ENCODE results near the gene CALCOCO1. TPM values are rescaled to one million over a fixed set of nuclear protein-coding genes. Genes with fewer than 3 reads are reported as not detected.

Gene CALCOCO1
- total and polyA plus RNA-seq, 8 donors, result 60.3 to 441 (median 148) TPM

DNA sequence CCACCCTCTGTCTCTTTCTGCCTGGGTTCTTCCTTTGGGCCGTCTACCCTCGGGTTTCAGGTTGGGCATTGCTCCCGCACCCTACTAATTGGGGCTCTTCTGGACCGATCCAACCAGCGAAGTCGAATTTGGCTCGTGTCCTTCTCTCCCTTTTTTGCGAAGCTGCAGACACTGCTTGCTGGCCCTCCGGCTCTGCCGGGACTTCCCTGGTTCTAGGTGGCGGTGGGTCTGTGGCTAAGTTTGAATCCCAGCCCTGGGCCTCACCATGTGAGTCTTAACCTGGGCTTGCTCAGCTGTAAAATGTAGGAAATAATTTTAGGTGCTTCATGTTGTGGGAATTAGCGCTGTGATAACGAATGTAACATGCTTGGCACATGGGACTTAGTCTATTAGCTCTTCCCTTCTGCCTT, 24.9 kb upstream of the CALCOCO1 start:
- no peak for DNase-seq
- peaks cover 18 to 66% (median 46%) of the 10 kb centered on the region in 4 donors for H3K4me1 ChIP-seq
- H3K36me3 ChIP-seq, result no peaks in the 10 kb centered on the region
- H3K4me3 ChIP-seq, result peak overlapping the region; percentile 51 to 63 (median 57)
- peak overlapping the region in 1 of 5 donors; percentile 72 for H3K27ac ChIP-seq
- intact Hi-C loops (cut with DNase I; ENCODE audit: low total_unique reads), result no loop called here
- no peaks in the 10 kb centered on the region for H3K9me3 ChIP-seq
- TF ChIP-seq EP300 (IDR thresholded peaks at IDR 0.05), result no peak
- TF ChIP-seq POLR2A (IDR thresholded peaks at IDR 0.05), result no peak
- TF ChIP-seq, protein P1, sequence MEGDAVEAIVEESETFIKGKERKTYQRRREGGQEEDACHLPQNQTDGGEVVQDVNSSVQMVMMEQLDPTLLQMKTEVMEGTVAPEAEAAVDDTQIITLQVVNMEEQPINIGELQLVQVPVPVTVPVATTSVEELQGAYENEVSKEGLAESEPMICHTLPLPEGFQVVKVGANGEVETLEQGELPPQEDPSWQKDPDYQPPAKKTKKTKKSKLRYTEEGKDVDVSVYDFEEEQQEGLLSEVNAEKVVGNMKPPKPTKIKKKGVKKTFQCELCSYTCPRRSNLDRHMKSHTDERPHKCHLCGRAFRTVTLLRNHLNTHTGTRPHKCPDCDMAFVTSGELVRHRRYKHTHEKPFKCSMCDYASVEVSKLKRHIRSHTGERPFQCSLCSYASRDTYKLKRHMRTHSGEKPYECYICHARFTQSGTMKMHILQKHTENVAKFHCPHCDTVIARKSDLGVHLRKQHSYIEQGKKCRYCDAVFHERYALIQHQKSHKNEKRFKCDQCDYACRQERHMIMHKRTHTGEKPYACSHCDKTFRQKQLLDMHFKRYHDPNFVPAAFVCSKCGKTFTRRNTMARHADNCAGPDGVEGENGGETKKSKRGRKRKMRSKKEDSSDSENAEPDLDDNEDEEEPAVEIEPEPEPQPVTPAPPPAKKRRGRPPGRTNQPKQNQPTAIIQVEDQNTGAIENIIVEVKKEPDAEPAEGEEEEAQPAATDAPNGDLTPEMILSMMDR (IDR thresholded peaks at IDR 0.05), result no peak
- TF ChIP-seq POLR2AphosphoS5 (IDR thresholded peaks at IDR 0.05), result no peak
- peaks cover 0 to 96% (median 53%) of the 10 kb centered on the region in 3 donors for H3K27me3 ChIP-seq
- 47 to 67% (median 55%) methylated on average over 13 of the region's 13 CpGs for WGBS, 5 donors

DNA sequence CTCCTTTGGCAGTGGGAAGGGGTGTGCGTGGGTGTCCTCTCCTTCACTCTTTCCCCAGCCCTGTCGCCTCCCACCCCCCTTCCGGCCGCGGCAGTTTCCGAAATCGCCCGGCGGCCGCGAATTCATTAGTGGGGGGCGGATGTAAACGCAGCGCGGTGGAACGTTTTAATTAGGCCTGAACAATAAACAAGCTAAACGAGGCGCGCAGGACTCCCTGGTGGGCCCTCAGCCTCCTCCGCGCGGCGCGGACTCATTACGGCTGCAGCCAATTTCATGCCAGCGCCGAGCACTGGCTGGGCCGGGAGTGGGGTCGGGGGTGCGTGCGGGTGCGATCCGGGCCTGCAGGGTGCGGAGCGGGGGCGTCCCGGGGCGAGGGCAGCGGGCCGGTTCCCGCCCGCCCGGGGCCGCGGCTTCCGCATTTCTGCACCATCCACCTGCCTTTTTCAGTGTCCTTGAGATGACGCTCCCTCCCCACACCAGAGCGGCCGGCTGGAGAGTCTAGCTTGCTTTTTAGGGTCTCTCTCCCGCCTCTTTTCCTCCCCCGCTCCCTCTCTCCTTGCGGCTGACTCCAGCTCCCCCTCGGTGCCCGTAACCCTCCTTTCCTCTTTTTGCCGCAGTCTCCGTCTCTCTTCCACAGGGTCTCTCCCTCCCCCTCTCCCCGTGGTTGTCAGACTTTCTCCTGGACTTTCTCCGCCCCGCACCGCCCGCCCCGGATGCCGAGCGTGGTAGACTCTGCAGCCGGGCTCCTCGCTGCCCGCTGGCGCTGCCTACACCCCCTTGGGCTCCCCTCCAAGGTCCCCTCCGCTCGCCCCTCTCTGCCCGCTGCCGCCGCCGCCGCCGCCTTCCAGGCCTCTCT, 24.3 kb upstream of the CALCOCO1 start, which contains the start of gene CISTR:
CISTR (minus strand) TSS at position 644 of the 856 bp plus-strand sequence.
- Histone ChIP-seq H3K4me1 (peaks cover 22 to 65% (median 43%) of the 10 kb centered on the region in 4 donors), H3K27me3 (peaks cover 0 to 96% (median 58%) of the 10 kb centered on the region in 3 donors), H3K27ac (peak within 1 kb of the TSS in 2 of 5 donors; percentile 6 to 72), H3K36me3 (no peaks in the 10 kb centered on the region), H3K9me3 (no peaks in the 10 kb centered on the region), H3K4me3 (peak within 1 kb of the TSS; percentile 51 to 63 (median 57))
- TF ChIP-seq, protein P1 (IDR thresholded peaks at IDR 0.05), result no peak
- TF ChIP-seq EP300 (IDR thresholded peaks at IDR 0.05) (no peak), POLR2AphosphoS5 (IDR thresholded peaks at IDR 0.05) (no peak), POLR2A (IDR thresholded peaks at IDR 0.05) (no peak)
- DNase-seq, result peak in 1 of 2 donors; percentile 67
- intact Hi-C loops (cut with DNase I; ENCODE audit: low total_unique reads), result no loop called here
- WGBS, 5 donors, result 2 to 9% (median 4%) methylated on average over 57 to 76 of the region's 76 CpGs

DNA sequence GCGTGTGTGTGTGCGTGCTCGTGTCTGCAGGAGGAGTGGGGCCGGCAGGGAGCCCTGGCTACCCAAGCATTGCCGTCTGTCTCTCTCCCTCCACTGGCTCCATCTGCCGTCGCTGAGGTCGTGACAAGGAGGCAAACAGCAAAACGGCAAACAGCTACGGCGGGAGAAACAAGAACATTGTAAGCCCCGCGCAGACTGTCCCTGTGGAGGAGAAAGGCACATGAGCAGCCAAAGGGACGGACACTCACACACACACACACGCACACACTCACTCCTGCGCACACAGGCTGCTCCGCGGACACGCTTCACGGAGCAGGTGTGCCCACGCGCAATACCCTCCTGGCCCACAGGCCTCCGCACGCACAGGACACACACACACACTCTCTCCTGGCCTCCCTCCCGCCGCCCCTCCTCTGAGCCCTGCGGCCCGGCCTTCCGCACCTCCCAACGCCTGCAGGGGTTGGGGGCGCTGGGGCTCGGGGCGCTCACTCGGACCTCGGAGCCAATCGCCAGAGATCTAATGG, 23.6 kb upstream of the CALCOCO1 start:
- Histone ChIP-seq H3K36me3 (no peaks in the 10 kb centered on the region), H3K4me3 (peak overlapping the region; percentile 51 to 63 (median 57)), H3K9me3 (no peaks in the 10 kb centered on the region), H3K27ac (peak overlapping the region in 2 of 5 donors; percentile 6 to 72), H3K4me1 (peaks cover 22 to 61% (median 41%) of the 10 kb centered on the region in 4 donors), H3K27me3 (peaks cover 0 to 91% (median 58%) of the 10 kb centered on the region in 3 donors)
- TF ChIP-seq, protein P1 (IDR thresholded peaks at IDR 0.05), result no peak
- intact Hi-C loops (cut with DNase I; ENCODE audit: low total_unique reads), result no loop called here
- peak in 1 of 2 donors; percentile 75 for DNase-seq
- WGBS, 5 donors, result 2 to 5% (median 4%) methylated on average over 24 to 36 of the region's 36 CpGs

DNA sequence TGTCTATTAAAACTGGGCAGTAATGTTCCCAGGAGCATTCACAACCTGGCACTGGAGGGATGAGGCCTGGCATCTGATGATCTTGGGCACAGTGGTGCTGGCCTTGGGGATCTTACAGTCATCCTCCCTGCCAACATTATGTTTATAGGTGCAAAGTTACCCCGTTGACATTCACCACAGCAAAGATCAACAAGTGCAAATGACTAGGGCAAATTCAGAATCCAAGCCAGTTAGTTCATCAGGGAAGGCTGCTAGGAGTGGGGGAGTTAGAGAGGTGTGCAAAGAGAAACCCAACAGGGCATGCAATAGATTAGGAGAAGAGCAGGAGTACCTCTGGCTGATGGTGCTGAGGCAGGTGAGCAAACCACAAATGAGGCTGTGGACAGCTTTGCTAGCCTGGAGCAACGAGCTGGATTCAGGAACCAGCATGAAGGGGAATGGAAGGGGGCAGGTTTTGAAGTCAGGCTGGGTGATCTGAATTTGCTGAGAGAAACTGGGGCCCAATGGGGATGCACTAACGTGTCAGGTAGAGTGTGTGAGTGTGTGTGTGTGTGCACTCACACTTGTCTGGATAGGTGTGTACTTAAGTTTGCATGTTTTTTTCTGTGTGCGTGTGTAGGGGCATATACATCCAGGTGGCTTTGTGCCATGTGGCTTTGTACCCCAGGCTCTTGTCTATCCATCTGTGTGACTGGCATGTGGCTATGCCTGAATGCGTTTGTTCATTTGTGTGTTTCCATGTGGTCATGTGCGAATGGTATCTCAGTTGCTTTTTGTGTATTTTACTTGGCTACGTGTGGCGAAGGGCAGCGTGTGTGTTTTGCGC, 22.9 kb upstream of the CALCOCO1 start:
- peaks cover 0 to 91% (median 58%) of the 10 kb centered on the region in 3 donors for H3K27me3 ChIP-seq
- H3K4me3 ChIP-seq, result peak overlapping the region in 3 of 4 donors; percentile 51 to 63 (median 61)
- peaks cover 22 to 56% (median 37%) of the 10 kb centered on the region in 4 donors for H3K4me1 ChIP-seq
- 27 to 48% (median 32%) methylated on average over 8 to 10 of the region's 10 CpGs for WGBS, 5 donors
- no peaks in the 10 kb centered on the region for H3K9me3 ChIP-seq
- DNase-seq, result no peak
- no peaks in the 10 kb centered on the region for H3K36me3 ChIP-seq
- intact Hi-C loops (cut with DNase I; ENCODE audit: low total_unique reads), result no loop called here
- TF ChIP-seq POLR2AphosphoS5 (IDR thresholded peaks at IDR 0.05) (no peak), POLR2A (IDR thresholded peaks at IDR 0.05) (no peak), EP300 (IDR thresholded peaks at IDR 0.05) (no peak)
- TF ChIP-seq, protein P1 (IDR thresholded peaks at IDR 0.05), result no peak
- H3K27ac ChIP-seq, result no peak overlapping the region
